Liver (tissue), 9 donors: ENCODE results near the gene KCNJ11. TPM values are rescaled to one million over a fixed set of nuclear protein-coding genes. Genes with fewer than 3 reads are reported as not detected.

Experiments
- DNase-seq: peaks from one replicate; pipeline ENCODE4 v3.0.0-alpha.2; 2017; ENCODE audit warnings: low spot score
- H3K27ac ChIP-seq, 2 donors: one replicate each; pipeline ENCODE4 v1.7.0; 2013; ENCODE audit warnings: inconsistent platforms in 2 of 2, low read length in 2 of 2, control low read depth in 1 of 2, low read depth in 1 of 2, mild to moderate bottlenecking in 1 of 2
- H3K27me3 ChIP-seq, 4 donors: one replicate each; pipeline versions ENCODE4 v1.6.1 to v1.7.0; 2013; ENCODE audit warnings: low read length in 3 of 4, inconsistent platforms in 1 of 4, mild to moderate bottlenecking in 1 of 4, moderate library complexity in 1 of 4; ENCODE audit not compliant: control insufficient read depth in 4 of 4, insufficient read depth in 4 of 4
- H3K36me3 ChIP-seq, 4 donors: one replicate each; pipeline versions ENCODE4 v1.6.1 to v1.7.0; 2013; ENCODE audit warnings: low read length in 3 of 4, mild to moderate bottlenecking in 3 of 4, low read depth in 1 of 4, moderate library complexity in 1 of 4; ENCODE audit not compliant: control insufficient read depth in 4 of 4, insufficient read depth in 3 of 4
- H3K4me1 ChIP-seq, 4 donors: one replicate each; pipeline versions ENCODE4 v1.6.1 to v1.7.0; 2013; ENCODE audit warnings: low read length in 3 of 4, mild to moderate bottlenecking in 3 of 4, moderate library complexity in 1 of 4; ENCODE audit not compliant: control insufficient read depth in 4 of 4, insufficient read depth in 4 of 4
- H3K4me3 ChIP-seq, 3 donors: one replicate each; pipeline versions ENCODE4 v1.6.1 to v1.7.0; 2013; ENCODE audit warnings: low read length in 3 of 3, control low read depth in 1 of 3, low read depth in 1 of 3, mild to moderate bottlenecking in 1 of 3
- H3K9ac ChIP-seq, 2 donors: one replicate each; pipeline ENCODE4 v1.7.0; 2013; ENCODE audit warnings: low read length in 2 of 2, mild to moderate bottlenecking in 2 of 2, moderate library complexity in 2 of 2, control low read depth in 1 of 2, low read depth in 1 of 2
- H3K9me3 ChIP-seq, 4 donors: one replicate each; pipeline versions ENCODE4 v1.6.1 to v1.7.0; 2013; ENCODE audit warnings: low read length in 3 of 4; ENCODE audit not compliant: control insufficient read depth in 4 of 4
- FOXA1 ChIP-seq: IDR thresholded peaks from 2 replicates; pipeline ENCODE4 v1.6.1; 2016; ENCODE audit warnings: antibody characterized with exemption
- FOXA2 ChIP-seq: IDR thresholded peaks from 2 replicates; pipeline ENCODE4 v1.6.1; 2016; ENCODE audit warnings: antibody characterized with exemption
- GABPA ChIP-seq, 2 donors: IDR thresholded peaks in 1 of 2; conservative IDR thresholded peaks in 1 of 2; 2 replicates each; pipeline ENCODE4 v1.6.1; 2016; ENCODE audit warnings: antibody characterized with exemption in 2 of 2, mild to moderate bottlenecking in 1 of 2, moderate library complexity in 1 of 2
- HNF4G ChIP-seq: IDR thresholded peaks from 2 replicates; pipeline ENCODE4 v1.6.1; 2016; ENCODE audit warnings: antibody characterized with exemption
- JUND ChIP-seq, 2 donors: IDR thresholded peaks; 2 replicates each; pipeline ENCODE4 v1.6.1; 2016; ENCODE audit warnings: antibody characterized with exemption in 2 of 2
- RAD21 ChIP-seq, 2 donors: IDR thresholded peaks; 2 replicates each; pipeline ENCODE4 v1.6.1; 2016; ENCODE audit warnings: antibody characterized with exemption in 2 of 2, mild to moderate bottlenecking in 2 of 2
- RXRA ChIP-seq, 2 donors: IDR thresholded peaks; 2 replicates each; pipeline ENCODE4 v1.6.1; 2017 to 2018; ENCODE audit warnings: antibody characterized with exemption in 2 of 2, mild to moderate bottlenecking in 1 of 2
- SP1 ChIP-seq: IDR thresholded peaks from 2 replicates; pipeline ENCODE4 v1.6.1; 2018; ENCODE audit warnings: antibody characterized with exemption, mild to moderate bottlenecking
- YY1 ChIP-seq: IDR thresholded peaks from 2 replicates; pipeline ENCODE4 v1.6.1; 2016; ENCODE audit warnings: antibody characterized with exemption, mild to moderate bottlenecking
- WGBS: extraction: QIAGEN DNeasy Blood & Tissue Kit; methylation state at CpG from one replicate; pipeline ENCODE4 v1.1.7; 2013; 5-methylcytosine and 5-hydroxymethylcytosine counted together
- polyA plus RNA-seq, 2 donors: library from polyadenylated mRNA; stranded (reverse) in 1 of 2; unstranded in 1 of 2; fragments of 200-250 nt in 1 of 2; fragments of >200 nt in 1 of 2; fragmentation: Nextera tagmentation in 1 of 2; extraction: Ambion mirVana in 1 of 2; gene quantifications; one replicate each; pipeline versions ENCODE4 v1.2.1 to v1.2.3, GENCODE V29; 2013 to 2015
- total RNA-seq, 2 donors: library from RNA; depleted of rRNA; stranded (reverse); fragments of >200 nt; gene quantifications; one replicate each; pipeline ENCODE4 v1.2.3, GENCODE V29; 2014
- TF ChIP-seq, protein P1 (sequence below): IDR thresholded peaks from 2 replicates; pipeline ENCODE4 v1.6.1; 2016; ENCODE audit warnings: antibody characterized with exemption
- TF ChIP-seq, protein P2 (sequence below): IDR thresholded peaks from 2 replicates; pipeline ENCODE4 v1.6.1; 2016; ENCODE audit warnings: antibody characterized with exemption, mild to moderate bottlenecking
- TF ChIP-seq, protein P3 (sequence below): fragments of 150-350 bp; IDR thresholded peaks from 2 replicates; pipeline ENCODE4 v1.5.1; 2017; ENCODE audit warnings: improper control_type of control experiment, low read depth, low read length; ENCODE audit not compliant: missing input control
- TF ChIP-seq, protein P4 (sequence below): IDR thresholded peaks from 2 replicates; pipeline ENCODE4 v1.6.1; 2016; ENCODE audit warnings: antibody characterized with exemption
- TF ChIP-seq, protein P5 (sequence below): IDR thresholded peaks from 2 replicates; pipeline ENCODE4 v1.6.1; 2016; ENCODE audit warnings: antibody characterized with exemption
- donor health status: healthy.
- donor health status: healthy.
- donor health status: healthy.
- donor health status: healthy.
- donor health status: healthy.

KCNJ11 gene
- total and polyA plus RNA-seq, 4 donors: 0.28 to 1.1 (median 0.75) TPM; not detected in 1

DNA sequence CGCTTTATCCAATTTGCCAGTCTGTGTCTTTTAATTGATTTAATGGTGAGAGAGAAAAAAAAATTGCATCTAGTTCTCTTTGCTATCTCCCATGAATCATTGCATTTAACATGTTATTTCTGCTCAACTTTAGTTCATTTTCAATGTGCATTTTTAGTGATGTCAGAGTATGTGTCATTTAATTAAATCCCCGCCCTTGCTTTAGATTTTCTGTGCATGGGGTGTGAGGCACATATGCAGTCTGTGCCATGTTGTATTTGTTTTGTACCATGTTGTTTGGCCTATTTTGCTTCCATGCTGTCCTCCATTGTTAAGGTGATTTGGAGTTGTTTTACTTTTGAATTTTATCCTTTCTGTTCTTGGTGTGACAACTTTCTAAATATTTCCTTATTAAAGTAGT is 45.2 kb downstream of the KCNJ11 start:
- Histone ChIP-seq H3K4me3 (no peak overlapping the region), H3K27ac (no peak overlapping the region), H3K4me1 (no peaks in the 10 kb centered on the region), H3K27me3 (no peaks in the 10 kb centered on the region), H3K9me3 (no peaks in the 10 kb centered on the region), H3K9ac (no peak overlapping the region), H3K36me3 (peaks cover 0 to 2% (median 0%) of the 10 kb centered on the region in 4 donors)
- over 99% methylated on average over 2 of the region's 2 CpGs for WGBS
- TF ChIP-seq, protein P1, sequence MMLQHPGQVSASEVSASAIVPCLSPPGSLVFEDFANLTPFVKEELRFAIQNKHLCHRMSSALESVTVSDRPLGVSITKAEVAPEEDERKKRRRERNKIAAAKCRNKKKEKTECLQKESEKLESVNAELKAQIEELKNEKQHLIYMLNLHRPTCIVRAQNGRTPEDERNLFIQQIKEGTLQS: no peak
- TF ChIP-seq FOXA2 (no peak), HNF4G (no peak), GABPA (IDR thresholded peaks at IDR 0.05 in 1 of 2, conservative IDR thresholded peaks at IDR 0.05 in 1 of 2) (no peak), YY1 (no peak), SP1 (no peak), RXRA (IDR thresholded peaks at IDR 0.05) (no peak), RAD21 (IDR thresholded peaks at IDR 0.05) (no peak), FOXA1 (no peak), JUND (IDR thresholded peaks at IDR 0.05) (no peak)
- TF ChIP-seq, protein P2, sequence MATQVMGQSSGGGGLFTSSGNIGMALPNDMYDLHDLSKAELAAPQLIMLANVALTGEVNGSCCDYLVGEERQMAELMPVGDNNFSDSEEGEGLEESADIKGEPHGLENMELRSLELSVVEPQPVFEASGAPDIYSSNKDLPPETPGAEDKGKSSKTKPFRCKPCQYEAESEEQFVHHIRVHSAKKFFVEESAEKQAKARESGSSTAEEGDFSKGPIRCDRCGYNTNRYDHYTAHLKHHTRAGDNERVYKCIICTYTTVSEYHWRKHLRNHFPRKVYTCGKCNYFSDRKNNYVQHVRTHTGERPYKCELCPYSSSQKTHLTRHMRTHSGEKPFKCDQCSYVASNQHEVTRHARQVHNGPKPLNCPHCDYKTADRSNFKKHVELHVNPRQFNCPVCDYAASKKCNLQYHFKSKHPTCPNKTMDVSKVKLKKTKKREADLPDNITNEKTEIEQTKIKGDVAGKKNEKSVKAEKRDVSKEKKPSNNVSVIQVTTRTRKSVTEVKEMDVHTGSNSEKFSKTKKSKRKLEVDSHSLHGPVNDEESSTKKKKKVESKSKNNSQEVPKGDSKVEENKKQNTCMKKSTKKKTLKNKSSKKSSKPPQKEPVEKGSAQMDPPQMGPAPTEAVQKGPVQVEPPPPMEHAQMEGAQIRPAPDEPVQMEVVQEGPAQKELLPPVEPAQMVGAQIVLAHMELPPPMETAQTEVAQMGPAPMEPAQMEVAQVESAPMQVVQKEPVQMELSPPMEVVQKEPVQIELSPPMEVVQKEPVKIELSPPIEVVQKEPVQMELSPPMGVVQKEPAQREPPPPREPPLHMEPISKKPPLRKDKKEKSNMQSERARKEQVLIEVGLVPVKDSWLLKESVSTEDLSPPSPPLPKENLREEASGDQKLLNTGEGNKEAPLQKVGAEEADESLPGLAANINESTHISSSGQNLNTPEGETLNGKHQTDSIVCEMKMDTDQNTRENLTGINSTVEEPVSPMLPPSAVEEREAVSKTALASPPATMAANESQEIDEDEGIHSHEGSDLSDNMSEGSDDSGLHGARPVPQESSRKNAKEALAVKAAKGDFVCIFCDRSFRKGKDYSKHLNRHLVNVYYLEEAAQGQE: no peak
- TF ChIP-seq, protein P3, sequence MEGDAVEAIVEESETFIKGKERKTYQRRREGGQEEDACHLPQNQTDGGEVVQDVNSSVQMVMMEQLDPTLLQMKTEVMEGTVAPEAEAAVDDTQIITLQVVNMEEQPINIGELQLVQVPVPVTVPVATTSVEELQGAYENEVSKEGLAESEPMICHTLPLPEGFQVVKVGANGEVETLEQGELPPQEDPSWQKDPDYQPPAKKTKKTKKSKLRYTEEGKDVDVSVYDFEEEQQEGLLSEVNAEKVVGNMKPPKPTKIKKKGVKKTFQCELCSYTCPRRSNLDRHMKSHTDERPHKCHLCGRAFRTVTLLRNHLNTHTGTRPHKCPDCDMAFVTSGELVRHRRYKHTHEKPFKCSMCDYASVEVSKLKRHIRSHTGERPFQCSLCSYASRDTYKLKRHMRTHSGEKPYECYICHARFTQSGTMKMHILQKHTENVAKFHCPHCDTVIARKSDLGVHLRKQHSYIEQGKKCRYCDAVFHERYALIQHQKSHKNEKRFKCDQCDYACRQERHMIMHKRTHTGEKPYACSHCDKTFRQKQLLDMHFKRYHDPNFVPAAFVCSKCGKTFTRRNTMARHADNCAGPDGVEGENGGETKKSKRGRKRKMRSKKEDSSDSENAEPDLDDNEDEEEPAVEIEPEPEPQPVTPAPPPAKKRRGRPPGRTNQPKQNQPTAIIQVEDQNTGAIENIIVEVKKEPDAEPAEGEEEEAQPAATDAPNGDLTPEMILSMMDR: no peak
- TF ChIP-seq, protein P4, sequence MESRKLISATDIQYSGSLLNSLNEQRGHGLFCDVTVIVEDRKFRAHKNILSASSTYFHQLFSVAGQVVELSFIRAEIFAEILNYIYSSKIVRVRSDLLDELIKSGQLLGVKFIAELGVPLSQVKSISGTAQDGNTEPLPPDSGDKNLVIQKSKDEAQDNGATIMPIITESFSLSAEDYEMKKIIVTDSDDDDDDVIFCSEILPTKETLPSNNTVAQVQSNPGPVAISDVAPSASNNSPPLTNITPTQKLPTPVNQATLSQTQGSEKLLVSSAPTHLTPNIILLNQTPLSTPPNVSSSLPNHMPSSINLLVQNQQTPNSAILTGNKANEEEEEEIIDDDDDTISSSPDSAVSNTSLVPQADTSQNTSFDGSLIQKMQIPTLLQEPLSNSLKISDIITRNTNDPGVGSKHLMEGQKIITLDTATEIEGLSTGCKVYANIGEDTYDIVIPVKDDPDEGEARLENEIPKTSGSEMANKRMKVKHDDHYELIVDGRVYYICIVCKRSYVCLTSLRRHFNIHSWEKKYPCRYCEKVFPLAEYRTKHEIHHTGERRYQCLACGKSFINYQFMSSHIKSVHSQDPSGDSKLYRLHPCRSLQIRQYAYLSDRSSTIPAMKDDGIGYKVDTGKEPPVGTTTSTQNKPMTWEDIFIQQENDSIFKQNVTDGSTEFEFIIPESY: no peak
- TF ChIP-seq, protein P5, sequence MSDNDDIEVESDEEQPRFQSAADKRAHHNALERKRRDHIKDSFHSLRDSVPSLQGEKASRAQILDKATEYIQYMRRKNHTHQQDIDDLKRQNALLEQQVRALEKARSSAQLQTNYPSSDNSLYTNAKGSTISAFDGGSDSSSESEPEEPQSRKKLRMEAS: no peak
- DNase-seq: no peak

Other genes with a start within 250 kb of the KCNJ11 start
- gene PIK3C2A, start 180.7 kb downstream of the KCNJ11 start, total RNA-seq: 10 to 100 TPM; 17.3 to 89.9 TPM
- gene PIK3C2A, start 180.7 kb downstream of the KCNJ11 start, polyA plus RNA-seq: 10 to 100 TPM in 1 of 2 donors, 1 to 10 TPM in 1; 8.2 to 10.1 TPM
- gene NUCB2, start 111.9 kb downstream of the KCNJ11 start, total RNA-seq: 100 to 1,000 TPM in 1 of 2 donors, 10 to 100 TPM in 1; 68.5 to 112 TPM
- gene NUCB2, start 111.9 kb downstream of the KCNJ11 start, polyA plus RNA-seq: 100 to 1,000 TPM in 1 of 2 donors, 10 to 100 TPM in 1; 94.6 to 111 TPM
- gene NCR3LG1, start 36.9 kb downstream of the KCNJ11 start, total RNA-seq: under 1 TPM; 0.42 to 0.75 TPM
- under 1 TPM; 0.18 to 0.33 TPM for gene NCR3LG1, start 36.9 kb downstream of the KCNJ11 start, polyA plus RNA-seq
- under 1 TPM in 1 of 2 donors, not detected in 1; 0.25 TPM for gene ABCC8, start 88.2 kb upstream of the KCNJ11 start, total RNA-seq
- under 1 TPM in 1 of 2 donors, not detected in 1; 0.16 TPM for gene ABCC8, start 88.2 kb upstream of the KCNJ11 start, polyA plus RNA-seq
- gene USH1C, start 155.8 kb upstream of the KCNJ11 start, total RNA-seq: 1 to 10 TPM in 1 of 2 donors, under 1 TPM in 1; 0.09 to 1.2 TPM
- 1 to 10 TPM in 1 of 2 donors, under 1 TPM in 1; 0.33 to 1.3 TPM for gene USH1C, start 155.8 kb upstream of the KCNJ11 start, polyA plus RNA-seq
- not detected for gene OTOG, start 158.6 kb upstream of the KCNJ11 start, total RNA-seq
- gene OTOG, start 158.6 kb upstream of the KCNJ11 start, polyA plus RNA-seq: not detected